Activated CD8-positive, alpha-beta memory T cell treated with anti-CD3 and anti-CD28 coated beads for 1 hour (primary cell): ENCODE results near the gene MUC4.
"Not testable (repeated sequence)": the region's sequence is repeated elsewhere in the genome, so short reads cannot be mapped to it uniquely, and the experiment has no call there.

ENCODE experiments used
- DNase-seq, 2 donors: peaks; one replicate each; pipeline ENCODE4 v3.0.0-alpha.2; 2020; ENCODE audit warnings: low read depth in 1 of 2; ENCODE audit errors: extremely low read depth in 1 of 2

MUC4 gene

DNA sequence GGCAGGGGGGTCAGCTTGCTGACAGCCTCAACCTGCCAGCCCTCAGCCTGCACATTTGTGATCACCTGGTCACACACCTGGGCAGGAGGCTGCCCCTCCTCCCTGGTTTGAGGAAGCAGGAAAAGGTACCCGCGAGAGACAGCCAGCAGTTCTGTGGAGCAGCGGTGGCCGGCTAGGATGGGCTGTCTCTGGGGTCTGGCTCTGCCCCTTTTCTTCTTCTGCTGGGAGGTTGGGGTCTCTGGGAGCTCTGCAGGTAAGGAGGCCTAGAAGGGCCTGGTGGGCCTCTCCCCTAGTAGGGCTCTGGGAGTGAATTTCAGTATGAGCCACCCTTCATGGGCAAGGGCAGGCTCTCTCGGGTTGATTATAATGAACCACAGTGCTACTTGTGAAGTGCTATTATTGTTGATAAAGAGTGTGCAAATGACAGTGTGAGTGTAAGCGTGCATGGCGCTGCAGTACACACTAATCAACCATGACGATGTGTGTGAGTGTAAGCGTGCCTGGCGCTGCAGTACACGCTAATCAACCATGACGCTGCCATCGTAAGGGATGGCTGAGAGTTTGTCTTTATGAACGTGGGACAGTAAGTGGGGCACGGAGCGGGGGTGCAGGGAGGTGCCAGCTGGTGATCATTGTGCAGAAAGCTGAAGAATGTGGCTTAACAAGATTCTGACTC, 90.8 kb downstream of the MUC4 start, which contains the start of gene MUC20:
Gene MUC20 (plus strand): TSS at position 148 of the 676 bp plus-strand sequence. CDS start 30 bp downstream, at position 178.
- not testable (repeated sequence) for DNase-seq

GRCh38 chr3:195719514-195720254, 92.0 kb downstream of the MUC4 start:
- not testable (repeated sequence) for DNase-seq

DNA sequence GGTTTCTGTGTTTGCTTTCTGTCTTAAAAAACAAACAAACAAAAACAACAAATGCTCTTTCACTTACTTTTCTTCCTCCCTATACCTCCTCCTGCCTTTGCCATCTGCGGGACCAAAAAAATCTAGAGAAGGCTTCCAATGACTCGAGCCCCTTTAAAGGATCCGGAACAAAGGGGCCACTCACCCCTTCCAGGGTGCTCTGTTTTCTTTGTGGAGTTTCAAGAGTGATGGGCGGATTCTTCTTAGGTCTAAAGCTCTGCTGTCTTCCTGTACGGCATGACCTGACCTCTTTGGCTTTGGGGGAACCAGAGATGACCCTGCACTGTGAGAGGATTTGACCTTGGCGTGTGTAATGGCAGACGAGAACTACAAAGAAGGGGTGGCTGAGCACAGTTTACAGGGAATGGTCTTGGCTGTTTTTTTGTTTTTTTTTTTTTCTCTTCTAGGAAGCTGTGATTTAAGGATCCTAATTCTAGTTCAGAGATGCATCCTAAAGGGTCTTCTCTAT, 93.2 kb downstream of the MUC4 start:
- DNase-seq: no peak

- no peak for DNase-seq
Observed at GRCh38 chr3:195717852-195718476, 93.8 kb downstream of the MUC4 start.

DNA sequence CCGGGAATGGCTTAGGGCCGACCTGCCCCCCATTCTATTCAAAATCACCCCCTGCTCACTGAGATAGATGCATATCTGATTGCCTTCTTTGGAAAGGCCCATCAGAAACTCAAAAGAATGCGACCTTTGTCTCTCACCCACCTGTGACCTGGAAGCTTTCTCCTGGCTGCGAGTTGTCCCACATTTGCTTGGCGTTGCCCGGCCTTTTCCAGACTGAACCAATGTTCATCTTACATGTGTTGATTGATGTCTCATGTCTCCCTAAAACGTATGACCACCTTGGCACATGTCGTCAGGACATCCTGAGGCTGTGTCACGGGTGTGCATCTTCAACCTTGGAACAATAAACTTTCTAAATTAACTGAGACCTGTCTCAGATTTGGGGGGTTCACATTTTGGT, 94.3 kb downstream of the MUC4 start:
- no peak for DNase-seq

DNA sequence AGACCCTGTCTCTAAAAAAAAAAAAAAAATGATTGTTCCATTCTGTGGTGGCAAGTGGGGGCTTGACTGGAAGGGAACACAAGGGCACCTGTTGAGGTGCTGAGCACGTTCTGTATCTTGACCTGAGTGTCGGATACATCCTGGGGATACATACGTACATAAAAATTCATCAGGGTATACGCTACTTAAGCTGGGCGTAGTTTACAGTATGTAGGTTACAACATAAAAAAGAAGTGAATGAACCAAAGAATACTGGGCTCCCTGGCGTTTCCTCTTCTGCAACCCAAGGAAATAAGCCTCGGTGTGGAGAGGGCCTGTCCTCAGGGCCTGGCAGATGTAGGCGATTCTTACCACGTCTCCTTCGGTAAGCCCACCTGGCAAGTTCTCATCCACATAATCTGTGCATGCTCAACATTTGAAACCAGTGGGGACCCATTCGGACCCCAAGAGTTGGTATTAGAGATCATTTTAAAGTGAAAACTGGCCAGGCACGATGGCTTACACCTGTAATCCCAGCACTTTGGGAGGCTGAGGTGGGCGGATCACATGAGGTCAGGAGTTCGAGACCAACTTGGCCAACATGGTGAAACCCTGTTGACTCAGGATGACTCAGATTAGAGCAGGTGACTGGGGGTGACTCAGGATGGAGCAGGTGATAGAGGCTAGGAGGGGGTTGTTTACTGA, 96.0 kb downstream of the MUC4 start:
- DNase-seq: no peak

GRCh38 chr3:195715134-195715533, 96.6 kb downstream of the MUC4 start:
- no peak for DNase-seq

DNA sequence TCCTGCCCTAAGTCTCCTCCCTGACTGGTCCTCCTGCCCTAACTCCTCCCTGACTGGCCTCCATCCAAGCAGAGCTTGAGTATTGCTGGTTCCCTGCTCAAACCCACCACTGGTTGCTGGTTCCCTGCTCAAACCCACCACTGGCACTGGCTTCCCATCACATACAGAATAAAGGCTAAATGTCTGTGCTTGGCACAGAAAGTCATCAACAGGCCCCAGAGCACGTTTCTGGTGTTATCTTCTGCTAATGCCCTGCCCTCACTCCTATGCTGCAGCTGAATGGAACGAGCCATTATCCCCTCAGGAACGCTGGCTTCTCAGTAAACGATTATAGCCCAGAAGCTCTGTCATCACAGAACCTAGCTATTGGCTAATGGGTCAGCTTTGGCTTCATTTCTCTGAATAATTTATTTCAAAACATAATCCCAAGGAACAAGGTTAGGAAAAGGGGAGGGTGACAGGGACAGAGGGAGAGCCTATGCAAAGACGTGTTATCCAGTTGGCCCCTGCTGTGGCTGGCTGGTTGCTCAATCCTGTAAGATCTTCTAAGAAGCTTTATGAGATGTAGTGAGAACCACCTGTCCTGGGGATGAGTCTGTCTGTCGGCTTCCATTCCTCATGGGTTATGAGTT, 97.2 kb downstream of the MUC4 start:
- no peak for DNase-seq

- DNase-seq: not testable (repeated sequence)
Observed at GRCh38 chr3:195713150-195713549, 98.6 kb downstream of the MUC4 start.

DNA sequence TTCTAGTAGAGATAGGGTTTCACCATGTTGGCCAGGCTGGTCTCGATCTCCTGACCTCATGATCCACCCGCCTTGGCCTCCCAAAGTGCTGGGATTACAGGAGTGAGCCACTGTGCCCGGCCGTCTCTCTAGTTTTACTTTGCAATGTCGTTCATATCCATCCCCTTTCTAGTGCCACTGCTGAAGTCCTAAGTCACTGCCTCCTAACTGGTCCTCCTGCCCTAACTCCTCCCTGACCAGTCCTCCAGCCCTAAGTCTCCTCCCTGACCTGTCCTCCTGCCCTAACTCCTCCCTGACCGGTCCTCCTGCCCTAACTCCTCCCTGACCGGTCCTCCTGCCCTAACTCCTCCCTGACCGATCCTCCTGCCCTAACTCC, 99.2 kb downstream of the MUC4 start:
- DNase-seq: not testable (repeated sequence)

DNA sequence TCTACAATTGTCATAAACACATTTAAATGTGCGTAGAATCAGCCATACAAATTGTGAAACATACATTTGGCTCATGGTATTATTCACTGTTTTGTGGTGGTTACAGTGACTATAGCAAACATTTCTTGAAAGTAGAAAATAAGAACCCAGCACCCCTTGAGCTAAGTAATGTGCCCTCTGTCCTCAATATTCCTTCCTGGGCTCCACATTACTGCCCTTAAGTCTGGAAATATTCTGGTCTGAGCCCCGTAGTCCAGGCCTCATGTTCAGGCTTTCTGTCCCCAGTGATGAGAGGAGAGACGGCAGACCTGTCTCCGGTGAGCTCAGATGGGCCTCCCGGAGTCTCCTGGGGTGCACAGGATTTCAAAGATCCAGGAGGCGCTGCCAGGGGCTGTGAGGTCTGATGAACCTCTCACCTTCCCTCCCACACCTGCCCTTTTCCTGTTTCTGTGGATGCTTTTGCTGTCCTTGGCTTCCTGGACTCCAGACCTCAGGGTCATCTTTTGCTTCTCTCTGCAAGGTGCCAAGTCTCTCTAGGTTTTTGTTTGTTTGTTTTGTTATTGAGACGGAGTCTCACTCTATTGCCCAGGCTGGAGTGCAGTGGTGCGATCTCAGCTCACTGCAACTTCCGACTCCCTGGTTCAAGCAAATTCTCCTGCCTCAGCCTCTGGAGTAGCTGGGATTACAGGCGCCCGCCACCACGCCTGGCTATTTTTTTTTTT, 99.8 kb downstream of the MUC4 start:
- DNase-seq: no peak

- DNase-seq: not testable (repeated sequence)
Observed at GRCh38 chr3:195711091-195711812, 100.5 kb downstream of the MUC4 start.

- not testable (repeated sequence) for DNase-seq
Observed at GRCh38 chr3:195710126-195710905, 101.4 kb downstream of the MUC4 start.

- no peak for DNase-seq
Observed at GRCh38 chr3:195709676-195710085, 102.0 kb downstream of the MUC4 start.

GRCh38 chr3:195708626-195709481, 102.9 kb downstream of the MUC4 start:
- DNase-seq: no peak

DNA sequence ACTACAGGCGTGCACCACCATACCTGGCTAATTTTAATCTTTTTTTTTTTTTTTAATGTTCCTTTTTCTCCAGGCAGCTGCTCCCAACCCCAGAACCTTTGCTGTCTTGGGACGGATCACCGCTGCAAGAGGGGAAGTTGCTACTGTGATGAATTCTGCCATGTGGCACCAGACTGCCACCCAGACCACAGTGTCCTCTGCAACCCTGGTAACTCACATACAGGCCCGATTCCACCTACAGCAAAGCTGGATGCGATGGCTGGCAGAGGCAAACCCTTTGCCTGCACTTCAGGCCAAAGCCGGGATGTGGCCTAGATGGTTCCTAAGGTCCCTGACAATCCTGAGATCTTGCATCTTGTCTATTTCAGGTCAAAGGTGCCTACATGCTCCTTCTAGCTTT, 103.7 kb downstream of the MUC4 start:
- DNase-seq: no peak
